Keratinocyte (primary cell): ENCODE measurements around the gene HCN4. TPM values are rescaled to one million over a fixed set of nuclear protein-coding genes. Genes with fewer than 3 reads are reported as not detected.

Experiments
- DNase-seq: peaks from one replicate; pipeline ENCODE4 v3.0.0-alpha.2; 2011; ENCODE audit warnings: low read depth, missing footprints, low spot score
- FAIRE-seq: peaks from 2 replicates; lab custom pipeline; 2011; peaks lifted over from hg19 to GRCh38; lab: Jason Lieb, UNC
- H2AFZ ChIP-seq: 2 replicates; pipeline ENCODE4 v1.6.0; 2012; ENCODE audit warnings: low read length, control low read depth, inconsistent platforms; ENCODE audit not compliant: control insufficient read depth
- H3K27ac ChIP-seq: 2 replicates; pipeline ENCODE4 v1.5.1; 2011; ENCODE audit warnings: low read length; ENCODE audit not compliant: control insufficient read depth, insufficient read depth
- H3K27me3 ChIP-seq: 3 replicates; pipeline ENCODE4 v1.6.0; 2011; ENCODE audit warnings: low read length; ENCODE audit not compliant: control insufficient read depth, insufficient read depth; ENCODE audit errors: extremely low read depth
- H3K36me3 ChIP-seq, 2 experiments: 2 replicates in 1 of 2; 3 replicates in 1 of 2; pipeline ENCODE4 v1.5.1; 2011; ENCODE audit warnings: low read length in 2 of 2, mild to moderate bottlenecking in 1 of 2; ENCODE audit not compliant: control insufficient read depth in 2 of 2, insufficient read depth in 2 of 2; ENCODE audit errors: extremely low read depth in 1 of 2
- H3K4me1 ChIP-seq: 3 replicates; pipeline ENCODE4 v1.5.1; 2011; ENCODE audit warnings: low read length; ENCODE audit not compliant: control insufficient read depth, insufficient read depth; ENCODE audit errors: extremely low read depth
- H3K4me2 ChIP-seq: 3 replicates; pipeline ENCODE4 v1.6.0; 2011; ENCODE audit warnings: low read depth, low read length; ENCODE audit not compliant: control insufficient read depth, insufficient read depth; ENCODE audit errors: extremely low read depth
- H3K4me3 ChIP-seq, 3 experiments: fragments of 200-600 bp in 1 of 3; sonication (generic) in 1 of 3; 2 replicates in 2 of 3; 3 replicates in 1 of 3; pipeline ENCODE4 v1.5.1; 2011 to 2016; ENCODE audit warnings: low read length in 3 of 3, mild to moderate bottlenecking in 3 of 3, control low read depth in 2 of 3, inconsistent platforms in 1 of 3, low read depth in 1 of 3, mixed read lengths in 1 of 3, mixed run types in 1 of 3, moderate library complexity in 1 of 3; ENCODE audit not compliant: control insufficient read depth in 2 of 3, insufficient read depth in 2 of 3; ENCODE audit errors: extremely low read depth in 1 of 3
- H3K79me2 ChIP-seq: 2 replicates; pipeline ENCODE4 v1.6.0; 2012; ENCODE audit warnings: low read length; ENCODE audit not compliant: control insufficient read depth, insufficient read depth
- H3K9ac ChIP-seq: 3 replicates; pipeline ENCODE4 v1.6.0; 2011; ENCODE audit warnings: low read length; ENCODE audit not compliant: control insufficient read depth, insufficient read depth; ENCODE audit errors: extremely low read depth
- H3K9me1 ChIP-seq: 3 replicates; pipeline ENCODE4 v1.6.0; 2011; ENCODE audit warnings: low read length; ENCODE audit not compliant: control insufficient read depth, insufficient read depth; ENCODE audit errors: extremely low read depth
- H3K9me3 ChIP-seq: 2 replicates; pipeline ENCODE4 v1.5.1; 2012; ENCODE audit warnings: low read depth, low read length; ENCODE audit not compliant: control insufficient read depth
- H4K20me1 ChIP-seq: 3 replicates; pipeline ENCODE4 v1.6.0; 2011; ENCODE audit warnings: low read length; ENCODE audit not compliant: control insufficient read depth, insufficient read depth; ENCODE audit errors: extremely low read depth
- CTCF ChIP-seq, 3 experiments: IDR thresholded peaks in 1 of 3; conservative IDR thresholded peaks in 1 of 3; optimal IDR thresholded peaks in 1 of 3; 2 replicates in 2 of 3; 3 replicates in 1 of 3; pipeline versions ENCODE3 to v1.5.1; 2011; ENCODE audit warnings: low read length in 3 of 3, mild to moderate bottlenecking in 3 of 3, moderate library complexity in 2 of 3, control low read depth in 1 of 3, inconsistent platforms in 1 of 3; ENCODE audit not compliant: insufficient read depth in 2 of 3; ENCODE audit errors: extremely low read depth in 1 of 3
- EZH2 ChIP-seq: IDR thresholded peaks from one replicate; pipeline ENCODE4 v1.6.1; 2012; ENCODE audit warnings: inconsistent platforms, mild to moderate bottlenecking, low read length, moderate library complexity
- dilution Hi-C: fragments of 300-500 bp; cut with MboI; formaldehyde crosslinking; loops from one replicate; pipeline ENCODE4 v1.7.0; 2020; ENCODE audit warnings: low sequenced_read_pairs; ENCODE audit not compliant: extremely low pct_ligation_motif_present
- polyA plus RNA-seq, 5 experiments: library from polyadenylated mRNA; depleted of rRNA in 3 of 5; stranded (reverse) in 3 of 5; stranded (forward) in 1 of 5; unstranded in 1 of 5; fragments of >200 nt; gene quantifications; 1 replicate in 1 of 5; 2 replicates in 3 of 5; 3 replicates in 1 of 5; pipeline versions ENCODE4 v1.2.1 to v1.2.3, GENCODE V29; 2011 to 2012; ENCODE audit warnings: missing spikeins in 2 of 5, low read depth in 1 of 5, low replicate concordance in 1 of 5

Gene HCN4
- polyA plus RNA-seq, 1 donor (not counting 4 experiments of a cell fraction or from before 2014, with no cell fraction given), result not detected

GRCh38 chr15:73386886-73387506 lies 18.2 kb upstream of the HCN4 start:
- no peaks in the 10 kb centered on the region for H3K9me1 ChIP-seq
- no peak for TF ChIP-seq EZH2
- no peak for TF ChIP-seq CTCF (optimal IDR thresholded peaks at IDR 0.05 in 1 of 3, IDR thresholded peaks at IDR 0.05 in 1 of 3, conservative IDR thresholded peaks at IDR 0.05 in 1 of 3; ENCODE audit: extremely low read depth in 1 of 3, insufficient read depth in 2 of 3, low read length in 3 of 3)
- no peaks in the 10 kb centered on the region for H3K79me2 ChIP-seq
- H3K36me3 ChIP-seq, result no peaks in the 10 kb centered on the region
- no peak overlapping the region for H3K9ac ChIP-seq
- H3K27ac ChIP-seq, result no peak overlapping the region
- no peak overlapping the region for H3K4me3 ChIP-seq
- H4K20me1 ChIP-seq, result no peaks in the 10 kb centered on the region
- H3K4me1 ChIP-seq, result peaks cover 4% of the 10 kb centered on the region
- DNase-seq, result no peak
- H3K27me3 ChIP-seq, result peaks cover 14% of the 10 kb centered on the region
- no peak for FAIRE-seq
- dilution Hi-C loops, result no loop called here
- no peak overlapping the region for H2AFZ ChIP-seq
- H3K4me2 ChIP-seq, result no peak overlapping the region
- H3K9me3 ChIP-seq, result no peaks in the 10 kb centered on the region

- DNase-seq (no peak), FAIRE-seq (no peak)
- Histone ChIP-seq H4K20me1 (no peaks in the 10 kb centered on the region), H3K79me2 (no peaks in the 10 kb centered on the region), H3K27ac (no peak overlapping the region), H3K9me1 (no peaks in the 10 kb centered on the region), H3K4me1 (peaks cover 4% of the 10 kb centered on the region), H3K27me3 (peaks cover 11% of the 10 kb centered on the region), H2AFZ (no peak overlapping the region), H3K36me3 (no peaks in the 10 kb centered on the region), H3K9me3 (no peaks in the 10 kb centered on the region), H3K9ac (no peak overlapping the region), H3K4me3 (no peak overlapping the region), H3K4me2 (no peak overlapping the region)
- TF ChIP-seq CTCF (optimal IDR thresholded peaks at IDR 0.05 in 1 of 3, IDR thresholded peaks at IDR 0.05 in 1 of 3, conservative IDR thresholded peaks at IDR 0.05 in 1 of 3; ENCODE audit: extremely low read depth in 1 of 3, insufficient read depth in 2 of 3, low read length in 3 of 3), result no peak
- no peak for TF ChIP-seq EZH2
- dilution Hi-C loops, result no loop called here
Measured at GRCh38 chr15:73386238-73386637, 17.5 kb upstream of the HCN4 start.
